Stimulated activated CD8-positive, alpha-beta memory T cell treated with anti-CD3 and anti-CD28 coated beads, Interleukin-7, amount 100 ng/mL, for 4 hours (primary cell): Measurements from ENCODE around the gene HLA-DOB.
A peak's percentile ranks its signal among the peaks of the same experiment; 100 is the strongest.

ENCODE experiments used
- DNase-seq, 2 donors: peaks; one replicate each; pipeline ENCODE4 v3.0.0-alpha.2; 2020; ENCODE audit warnings: low read depth in 2 of 2

The HLA-DOB gene

GRCh38 chr6:32843979-32844838, 27.4 kb upstream of the HLA-DOB start, which contains the start of gene PSMB8:
TSS of gene PSMB8 (minus strand) at chr6:32844047. CDS start at chr6:32843996, 51 bp downstream.
- DNase-seq: peak; percentile 95 to 99

DNA sequence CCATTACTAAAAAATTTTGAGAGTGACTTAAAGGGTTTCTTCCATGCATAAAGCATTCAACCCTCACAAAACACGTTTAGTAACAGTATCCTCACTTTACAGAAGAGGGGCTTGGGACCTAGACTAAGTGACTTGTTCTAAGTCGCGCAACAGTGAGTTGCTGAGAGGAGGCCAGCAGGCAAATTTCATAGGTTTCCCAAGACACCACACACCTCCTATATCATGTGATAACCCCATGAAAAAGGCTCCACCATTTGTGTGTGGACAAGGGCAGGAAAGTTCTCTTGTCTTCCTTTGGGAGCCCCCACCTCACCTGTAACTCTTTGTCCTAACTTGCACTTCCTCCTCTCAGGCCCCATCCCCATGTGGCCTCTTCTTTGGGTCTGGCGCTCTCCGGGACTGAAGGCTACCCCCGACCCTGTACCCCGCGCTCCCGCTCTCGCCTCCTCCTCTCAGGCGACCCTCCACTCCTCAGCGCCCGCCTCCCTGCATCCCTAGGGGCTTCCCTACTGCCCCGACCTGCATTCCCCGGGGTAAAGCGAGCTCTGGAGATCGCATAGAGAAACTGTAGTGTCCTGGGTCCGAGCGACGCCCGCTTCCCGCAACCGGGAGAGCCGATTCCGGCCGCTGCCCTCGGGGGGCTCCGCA, 26.7 kb upstream of the HLA-DOB start:
- no peak for DNase-seq

- DNase-seq: no peak
Measured at GRCh38 chr6:32842690-32843089, 25.9 kb upstream of the HLA-DOB start.

GRCh38 chr6:32842021-32842650, 25.3 kb upstream of the HLA-DOB start:
- no peak for DNase-seq

DNA sequence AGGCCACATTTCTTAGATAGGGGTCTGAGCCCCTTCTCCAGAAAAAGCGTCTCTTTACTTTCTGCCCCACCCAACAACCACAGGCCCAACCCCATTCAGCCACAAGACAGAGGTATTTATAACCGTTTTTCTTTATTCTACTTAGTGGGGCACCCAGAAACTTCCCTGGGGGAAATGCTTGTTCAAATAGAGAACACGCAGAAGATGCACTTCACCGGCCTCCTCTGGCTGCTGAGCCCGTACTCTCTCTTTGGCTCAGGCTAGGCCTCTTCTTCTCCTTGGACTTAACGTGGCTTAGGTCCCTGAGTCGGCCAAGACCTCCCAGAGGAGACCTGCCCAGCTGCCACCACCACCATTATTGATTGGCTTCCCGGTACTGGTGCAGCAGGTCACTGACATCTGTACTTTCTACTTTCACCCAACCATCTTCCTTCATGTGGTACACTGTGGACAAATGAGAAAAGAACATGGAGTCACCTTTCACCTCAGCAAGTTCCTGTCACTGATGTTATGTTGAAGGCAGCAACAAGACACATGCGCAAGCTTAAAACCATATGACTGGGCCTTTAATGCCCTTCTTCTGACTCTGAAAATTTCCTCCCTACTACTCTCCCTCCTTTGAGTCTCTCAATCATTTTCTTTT, 23.9 kb upstream of the HLA-DOB start:
- DNase-seq: no peak

DNA sequence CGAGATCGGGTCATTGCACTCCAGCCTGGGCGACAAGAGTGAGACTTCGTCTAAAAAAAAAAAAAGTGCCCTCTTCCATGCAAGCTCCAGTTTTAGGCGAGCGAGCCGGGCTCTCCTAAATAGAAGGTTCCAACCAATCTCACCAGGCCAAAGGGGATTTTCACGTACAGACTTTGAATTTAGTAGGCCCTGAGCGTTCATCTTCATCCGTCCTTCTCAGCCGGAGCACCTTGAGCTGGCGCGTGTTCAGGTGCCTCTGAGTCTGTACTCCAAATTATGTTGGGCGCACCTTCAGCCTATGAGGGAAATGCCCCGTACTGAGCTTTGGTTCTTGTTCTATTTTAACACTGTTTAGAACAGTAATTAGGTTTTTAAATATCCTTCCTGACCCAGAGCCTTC, 22.6 kb upstream of the HLA-DOB start:
- DNase-seq: no peak

DNA sequence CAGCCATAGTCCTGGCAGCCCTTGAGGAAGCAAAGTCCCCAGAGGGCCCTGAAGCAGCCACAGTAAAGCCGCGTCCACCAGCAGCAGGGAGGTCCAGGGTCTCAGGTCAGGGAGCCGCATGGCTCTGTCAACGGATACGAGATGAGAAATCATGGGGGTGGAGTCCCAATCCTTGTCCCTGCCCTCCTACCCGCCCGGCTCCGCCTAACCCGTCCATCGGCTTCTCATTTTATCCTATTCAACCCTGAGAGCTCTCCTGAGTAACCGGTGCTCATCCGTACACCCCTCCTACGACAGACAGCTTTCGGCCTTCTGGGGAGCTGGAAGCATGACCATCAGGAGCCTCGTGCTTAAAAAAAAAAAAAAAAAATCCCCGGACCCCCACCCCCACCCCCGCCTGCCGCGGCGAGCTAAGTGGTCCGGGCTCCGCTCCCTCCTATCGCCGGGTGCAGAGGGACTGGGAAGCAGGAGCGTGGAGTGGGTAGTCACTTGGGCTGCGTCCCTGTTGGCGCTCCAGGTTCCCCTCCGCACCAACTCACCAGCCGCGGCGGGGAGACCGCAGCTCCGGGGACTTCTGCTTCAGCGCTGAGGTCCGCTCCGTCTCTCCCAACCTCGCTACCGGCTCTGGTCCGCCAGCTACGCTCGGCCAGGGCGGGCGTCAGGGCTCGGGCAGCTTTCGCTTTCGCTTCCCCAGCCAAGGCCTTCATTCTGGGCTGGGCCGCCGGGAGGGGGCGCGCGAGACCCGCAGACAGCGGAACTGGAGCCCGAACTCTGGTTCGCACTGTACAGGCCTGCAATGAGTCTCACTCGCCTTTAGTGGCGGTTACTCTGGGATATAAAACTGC, 21.5 kb upstream of the HLA-DOB start, which contains the start of gene TAP2:
TSS of gene TAP2 (minus strand) at position 626 of the 845 bp plus-strand sequence. CDS start at position 120, 506 bp downstream.
- peak; percentile 92 to 94 for DNase-seq

GRCh38 chr6:32837651-32838113, 20.9 kb upstream of the HLA-DOB start:
- no peak for DNase-seq

DNA sequence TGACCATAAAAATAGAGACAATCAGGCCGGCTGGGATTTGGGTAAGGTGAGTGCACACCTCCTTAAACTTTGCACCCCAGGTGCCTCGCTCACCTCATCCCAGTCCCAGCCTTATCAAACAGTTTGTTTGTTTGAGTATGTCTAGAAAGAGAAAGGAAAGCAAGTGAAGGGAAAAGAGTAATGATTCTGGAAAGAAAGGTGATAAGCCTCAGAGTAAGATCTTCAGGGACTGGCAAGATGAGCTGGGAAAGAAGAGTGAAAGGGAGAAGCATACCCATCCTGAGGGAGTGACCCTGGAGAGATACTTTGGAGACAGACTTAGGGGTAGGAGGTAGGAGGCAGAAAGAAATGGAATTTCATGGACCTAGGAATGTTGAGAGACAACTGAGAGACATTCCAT, 20.1 kb upstream of the HLA-DOB start:
- DNase-seq: no peak

DNA sequence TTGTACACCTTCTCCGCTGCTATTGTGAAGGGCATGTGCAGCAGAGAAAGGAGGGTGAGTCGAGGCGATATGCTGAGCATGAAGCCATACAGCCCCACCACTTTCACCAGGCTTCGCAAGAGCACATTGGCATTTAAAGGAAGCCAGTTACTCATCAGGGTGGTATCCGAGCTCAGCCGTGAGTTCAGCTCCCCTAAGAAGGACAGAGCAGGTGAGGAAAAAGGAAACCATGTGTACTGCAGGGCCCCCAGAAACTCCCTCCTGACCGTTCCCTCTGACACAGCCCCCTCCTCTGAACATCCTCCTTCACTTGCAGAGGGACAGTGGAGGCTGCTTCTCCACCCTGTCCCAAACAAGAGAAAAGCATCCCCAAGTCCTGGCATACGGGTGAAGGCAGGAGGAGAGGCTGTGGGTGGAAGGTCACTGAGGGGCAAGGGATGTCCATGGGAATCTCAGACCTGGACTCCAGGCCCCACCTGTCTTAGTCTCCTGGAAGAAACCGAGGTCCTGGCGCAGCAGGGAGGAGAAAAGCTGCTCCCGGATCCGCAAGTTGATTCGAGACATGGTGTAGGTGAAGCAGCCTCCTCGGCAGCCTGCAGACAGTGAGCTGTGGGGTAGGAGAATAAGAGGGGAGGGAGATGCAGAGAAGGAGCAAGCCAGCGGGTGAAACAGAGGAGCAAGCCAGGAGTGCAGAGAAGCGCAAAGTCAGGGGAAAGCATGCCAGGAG, 18.5 kb upstream of the HLA-DOB start:
- DNase-seq: no peak

DNA sequence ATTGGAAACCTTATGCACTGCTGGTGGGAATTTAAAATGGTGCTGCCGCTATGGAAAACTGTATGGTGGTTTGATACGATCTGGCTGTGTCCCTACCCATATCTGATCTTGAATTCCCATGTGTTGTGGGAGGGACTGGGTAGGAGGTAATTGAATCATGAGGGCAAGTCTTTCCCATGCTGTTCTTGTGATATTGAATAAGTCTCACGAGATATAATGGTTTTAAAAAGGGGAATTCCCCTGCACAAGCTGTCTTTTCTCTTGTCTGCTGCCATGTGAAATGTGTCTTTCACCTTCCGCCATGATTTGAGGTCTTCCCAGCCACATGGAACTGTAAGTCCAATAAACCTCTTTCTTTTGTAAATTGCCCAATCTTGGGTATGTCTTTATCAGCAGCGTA, 16.9 kb upstream of the HLA-DOB start:
- no peak for DNase-seq

DNA sequence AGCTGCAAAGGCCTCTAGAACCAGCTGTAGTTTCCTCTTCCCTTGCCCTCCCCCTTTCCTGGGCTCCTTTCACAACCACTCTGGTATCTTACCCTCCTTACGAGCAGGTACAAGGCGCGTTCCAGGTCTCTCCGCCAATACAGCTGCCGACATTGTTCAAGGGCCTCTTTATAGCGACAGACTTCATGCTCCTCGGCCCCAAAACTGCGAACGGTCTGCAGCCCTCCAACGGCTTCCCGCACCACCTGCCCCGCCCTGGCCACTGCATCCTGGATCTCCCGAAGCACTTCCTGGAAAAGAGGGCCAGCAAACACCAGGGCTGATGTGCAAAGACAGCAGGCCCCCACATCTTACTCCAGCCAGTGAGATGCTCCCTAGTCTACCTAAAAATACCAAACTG, 15.7 kb upstream of the HLA-DOB start:
- no peak for DNase-seq

- DNase-seq: no peak
Measured at GRCh38 chr6:32830936-32831335, 14.1 kb upstream of the HLA-DOB start.

- DNase-seq: no peak
Measured at GRCh38 chr6:32830017-32830416, 13.2 kb upstream of the HLA-DOB start.

DNA sequence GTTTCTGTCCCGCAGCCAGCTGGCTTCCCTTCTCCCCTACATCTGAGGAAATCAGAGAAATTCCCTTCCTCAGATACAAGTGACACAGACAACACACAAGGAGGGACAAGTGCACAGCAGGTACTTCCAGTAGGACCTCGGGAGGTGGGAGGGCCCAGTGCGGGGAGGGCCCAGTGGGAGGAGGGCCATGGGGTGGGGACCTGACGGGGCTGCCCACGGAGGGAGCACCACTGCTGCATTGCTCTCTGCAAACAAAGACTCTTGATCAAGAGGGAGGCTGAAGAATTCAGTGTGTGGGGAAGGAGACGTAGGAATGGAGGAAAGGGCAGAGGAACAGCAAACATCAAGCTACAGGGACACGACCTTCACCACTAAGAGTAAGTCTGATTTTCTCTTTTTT, 12.7 kb upstream of the HLA-DOB start:
- DNase-seq: no peak

GRCh38 chr6:32827025-32827424, 10.2 kb upstream of the HLA-DOB start:
- DNase-seq: no peak

- no peak for DNase-seq
Measured at GRCh38 chr6:32825966-32826365, 9.2 kb upstream of the HLA-DOB start.

DNA sequence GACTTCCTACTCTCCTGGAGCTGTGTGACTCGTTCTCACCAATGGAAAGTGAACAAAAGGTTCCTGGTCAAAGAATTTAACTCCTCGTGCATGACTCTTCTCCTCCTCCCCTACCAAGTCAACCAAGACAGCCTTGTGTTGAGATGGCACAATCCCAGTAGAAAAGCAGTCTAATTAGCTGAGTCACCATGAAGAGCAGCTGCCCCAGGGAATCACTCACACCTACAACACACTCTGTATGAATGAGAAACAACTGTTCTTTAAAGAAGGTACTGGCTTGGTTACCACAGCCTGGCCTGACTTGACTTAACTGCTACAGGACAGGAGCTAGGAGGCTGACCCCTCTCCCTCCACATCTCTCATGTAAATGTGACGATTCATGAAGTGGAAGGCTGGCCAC, 2.9 kb upstream of the HLA-DOB start:
- DNase-seq: no peak

GRCh38 chr6:32818867-32819266, 2.1 kb upstream of the HLA-DOB start:
- no peak for DNase-seq

DNA sequence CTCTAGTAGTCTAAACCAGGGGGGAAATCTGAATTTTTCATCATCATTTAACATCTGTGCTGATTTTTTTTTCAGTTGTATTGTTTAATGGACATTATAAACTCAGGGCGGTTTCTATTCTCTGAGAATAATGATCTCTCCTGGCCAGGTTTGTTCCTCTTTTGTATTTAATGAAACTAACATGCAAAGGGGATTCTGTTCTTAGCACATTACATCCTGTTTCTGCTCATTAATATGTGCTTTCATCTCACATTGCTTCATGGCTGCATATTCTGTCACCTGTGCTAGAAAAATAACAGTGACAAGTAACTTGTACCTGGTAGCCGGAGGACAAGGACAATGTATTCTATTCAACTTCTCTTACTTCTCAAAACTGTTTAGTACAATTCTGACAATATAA, 806 bp downstream of the HLA-DOB start:
- no peak for DNase-seq
